ENCODE results near the gene HOXD1.

Gene HOXD1

GRCh38 chr2:176186024-176186423 lies 2.4 kb upstream of the HOXD1 start:
- no peak for DNase-seq (ENCODE audit: extremely low read depth, low read depth)
- TF ChIP-seq, protein P1, sequence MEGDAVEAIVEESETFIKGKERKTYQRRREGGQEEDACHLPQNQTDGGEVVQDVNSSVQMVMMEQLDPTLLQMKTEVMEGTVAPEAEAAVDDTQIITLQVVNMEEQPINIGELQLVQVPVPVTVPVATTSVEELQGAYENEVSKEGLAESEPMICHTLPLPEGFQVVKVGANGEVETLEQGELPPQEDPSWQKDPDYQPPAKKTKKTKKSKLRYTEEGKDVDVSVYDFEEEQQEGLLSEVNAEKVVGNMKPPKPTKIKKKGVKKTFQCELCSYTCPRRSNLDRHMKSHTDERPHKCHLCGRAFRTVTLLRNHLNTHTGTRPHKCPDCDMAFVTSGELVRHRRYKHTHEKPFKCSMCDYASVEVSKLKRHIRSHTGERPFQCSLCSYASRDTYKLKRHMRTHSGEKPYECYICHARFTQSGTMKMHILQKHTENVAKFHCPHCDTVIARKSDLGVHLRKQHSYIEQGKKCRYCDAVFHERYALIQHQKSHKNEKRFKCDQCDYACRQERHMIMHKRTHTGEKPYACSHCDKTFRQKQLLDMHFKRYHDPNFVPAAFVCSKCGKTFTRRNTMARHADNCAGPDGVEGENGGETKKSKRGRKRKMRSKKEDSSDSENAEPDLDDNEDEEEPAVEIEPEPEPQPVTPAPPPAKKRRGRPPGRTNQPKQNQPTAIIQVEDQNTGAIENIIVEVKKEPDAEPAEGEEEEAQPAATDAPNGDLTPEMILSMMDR (IDR thresholded peaks at IDR 0.05; ENCODE audit: low read depth, low read length), result no peak

DNA sequence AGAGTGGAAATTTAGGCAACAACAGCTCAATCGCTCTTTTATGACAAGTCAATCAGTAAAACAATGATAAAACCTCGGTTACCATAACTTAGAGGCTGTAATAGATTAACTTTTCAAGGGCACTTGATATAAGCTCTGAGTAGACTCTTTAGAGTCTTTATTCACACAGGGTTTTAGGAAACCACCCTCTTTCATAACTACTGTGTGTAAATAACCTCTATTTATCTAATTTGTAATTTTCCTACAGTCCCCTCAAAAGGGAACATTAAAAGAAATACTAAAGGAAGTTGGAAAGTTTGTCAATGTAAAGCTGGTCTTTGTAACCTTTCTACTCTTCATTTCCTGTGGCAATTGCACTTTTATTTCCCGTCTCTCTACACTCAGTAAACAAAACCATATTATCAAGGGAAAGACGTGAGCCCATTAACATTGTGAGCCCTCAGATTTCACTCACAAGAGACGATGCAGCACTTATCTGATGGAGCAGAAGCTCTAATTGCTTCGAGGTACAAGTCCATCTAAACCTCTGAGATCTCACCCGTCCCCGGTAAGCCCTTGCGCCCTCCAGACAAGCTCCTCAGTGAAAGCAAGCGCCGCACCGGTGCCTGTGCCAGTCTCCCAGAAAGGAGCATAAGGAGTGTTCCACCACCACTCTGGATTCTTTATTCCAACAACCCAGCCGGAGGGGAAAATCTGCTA lies 1.1 kb upstream of the HOXD1 start:
- no peak for DNase-seq (ENCODE audit: extremely low read depth, low read depth)

GRCh38 chr2:176188774-176189680 lies 559 bp downstream of the HOXD1 start:
- DNase-seq (ENCODE audit: extremely low read depth, low read depth), result no peak

More for the DNA sequence above, 1.1 kb upstream of the HOXD1 start:
- TF ChIP-seq, protein P1 (IDR thresholded peaks at IDR 0.05; ENCODE audit: low read depth, low read length), result no peak

DNA sequence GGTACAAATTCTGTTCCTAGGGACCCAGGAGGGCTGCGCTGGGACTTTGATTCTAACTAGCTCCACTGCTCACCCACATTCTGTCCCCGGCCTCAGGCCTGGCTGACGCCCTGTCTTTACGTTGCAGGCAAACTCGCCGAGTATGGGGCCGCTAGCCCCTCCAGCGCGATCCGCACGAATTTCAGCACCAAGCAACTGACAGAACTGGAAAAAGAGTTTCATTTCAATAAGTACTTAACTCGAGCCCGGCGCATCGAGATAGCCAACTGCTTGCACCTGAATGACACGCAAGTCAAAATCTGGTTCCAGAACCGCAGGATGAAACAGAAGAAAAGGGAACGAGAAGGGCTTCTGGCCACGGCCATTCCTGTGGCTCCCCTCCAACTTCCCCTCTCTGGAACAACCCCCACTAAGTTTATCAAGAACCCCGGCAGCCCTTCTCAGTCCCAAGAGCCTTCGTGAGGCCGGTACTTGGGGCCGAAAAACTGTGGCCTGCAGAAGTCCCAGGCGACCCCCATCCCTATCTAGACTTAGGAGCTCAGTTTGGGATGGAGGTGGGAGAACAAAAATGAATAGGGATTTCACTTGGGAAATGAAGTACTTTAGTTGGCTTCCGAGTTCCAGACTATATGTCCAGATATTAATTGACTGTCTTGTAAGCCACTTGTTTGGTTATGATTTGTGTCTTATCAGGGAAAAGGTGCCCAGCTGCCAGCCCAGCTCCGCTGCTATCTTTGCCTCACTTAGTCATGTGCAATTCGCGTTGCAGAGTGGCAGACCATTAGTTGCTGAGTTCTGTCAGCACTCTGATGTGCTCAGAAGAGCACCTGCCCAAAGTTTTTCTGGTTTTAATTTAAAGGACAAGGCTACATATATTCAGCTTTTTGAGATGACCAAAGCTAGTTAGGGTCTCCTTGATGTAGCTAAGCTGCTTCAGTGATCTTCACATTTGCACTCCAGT lies 1.5 kb downstream of the HOXD1 start:
- DNase-seq (ENCODE audit: extremely low read depth, low read depth), result no peak
- TF ChIP-seq, protein P1 (IDR thresholded peaks at IDR 0.05; ENCODE audit: low read depth, low read length), result no peak

More at GRCh38 chr2:176188774-176189680, 559 bp downstream of the HOXD1 start:
- TF ChIP-seq, protein P1 (IDR thresholded peaks at IDR 0.05; ENCODE audit: low read depth, low read length), result no peak

- TF ChIP-seq, protein P1 (IDR thresholded peaks at IDR 0.05; ENCODE audit: low read depth, low read length), result no peak
- no peak for DNase-seq (ENCODE audit: extremely low read depth, low read depth)
These were observed 3.9 kb downstream of the HOXD1 start for GRCh38 chr2:176192351-176192750.

- no peak for DNase-seq (ENCODE audit: extremely low read depth, low read depth)
- TF ChIP-seq, protein P1 (IDR thresholded peaks at IDR 0.05; ENCODE audit: low read depth, low read length), result no peak
These were observed 4.6 kb downstream of the HOXD1 start for GRCh38 chr2:176193048-176193447.
